Small intestine (tissue), 7 donors: ENCODE results near the gene MARK3. TPM values are rescaled to one million over a fixed set of nuclear protein-coding genes. Genes with fewer than 3 reads are reported as not detected.

ENCODE experiments used
- DNase-seq, 2 donors: peaks; one replicate each; pipeline versions ENCODE4 v3.0.0 to v3.0.0-alpha.2; 2013
- FAIRE-seq: peaks from 2 replicates; lab custom pipeline; 2012; peaks lifted over from hg19 to GRCh38; lab: Jason Lieb, UNC
- H3K27ac ChIP-seq, 3 donors: one replicate each; pipeline ENCODE4 v1.5.1; 2013; ENCODE audit warnings: low read length in 2 of 3, mild to moderate bottlenecking in 2 of 3, control low read depth in 1 of 3, inconsistent platforms in 1 of 3, low read depth in 1 of 3, moderate library complexity in 1 of 3
- H3K27me3 ChIP-seq, 3 donors: one replicate each; pipeline ENCODE4 v1.6.1; 2013; ENCODE audit warnings: low read length in 3 of 3, inconsistent platforms in 1 of 3; ENCODE audit not compliant: control insufficient read depth in 3 of 3, insufficient read depth in 3 of 3
- H3K36me3 ChIP-seq, 3 donors: one replicate each; pipeline ENCODE4 v1.6.1; 2013; ENCODE audit warnings: low read length in 3 of 3, inconsistent platforms in 1 of 3, low read depth in 1 of 3, mild to moderate bottlenecking in 1 of 3, moderate library complexity in 1 of 3; ENCODE audit not compliant: control insufficient read depth in 3 of 3, insufficient read depth in 2 of 3
- H3K4me1 ChIP-seq, 3 donors: one replicate each; pipeline ENCODE4 v1.6.1; 2013; ENCODE audit warnings: low read length in 2 of 3, inconsistent platforms in 1 of 3, low read depth in 1 of 3, mild to moderate bottlenecking in 1 of 3, moderate library complexity in 1 of 3; ENCODE audit not compliant: control insufficient read depth in 3 of 3, insufficient read depth in 2 of 3
- H3K4me3 ChIP-seq, 3 donors: one replicate each; pipeline ENCODE4 v1.5.1; 2013; ENCODE audit warnings: low read length in 3 of 3, control low read depth in 1 of 3, inconsistent platforms in 1 of 3, low read depth in 1 of 3, mild to moderate bottlenecking in 1 of 3, moderate library complexity in 1 of 3
- H3K9me3 ChIP-seq, 2 donors: one replicate each; pipeline ENCODE4 v1.6.1; 2013; ENCODE audit warnings: low read depth in 1 of 2, low read length in 1 of 2; ENCODE audit not compliant: control insufficient read depth in 2 of 2, insufficient read depth in 1 of 2
- WGBS, 3 donors: extraction: QIAGEN DNeasy Blood & Tissue Kit; methylation state at CpG; one replicate each; pipeline ENCODE4 v1.1.7; 2013; 5-methylcytosine and 5-hydroxymethylcytosine counted together
- polyA plus RNA-seq, 4 donors: library from polyadenylated mRNA; stranded (reverse) in 3 of 4; unstranded in 1 of 4; fragments of 200-250 nt in 3 of 4; fragments of 120-200 nt in 1 of 4; gene quantifications; one replicate each; pipeline versions ENCODE4 v1.2.1 to v1.2.3, GENCODE V29; 2013
- donor health status: healthy with polysubstance abuse.
- donor health status: control.
- donor health status: control.
- donor health status: Bipolar disorder and iron deficiency.
- donor health status: healthy.

The MARK3 gene
- polyA plus RNA-seq, 4 donors, result 37.7 to 67.8 (median 60.6) TPM

DNA sequence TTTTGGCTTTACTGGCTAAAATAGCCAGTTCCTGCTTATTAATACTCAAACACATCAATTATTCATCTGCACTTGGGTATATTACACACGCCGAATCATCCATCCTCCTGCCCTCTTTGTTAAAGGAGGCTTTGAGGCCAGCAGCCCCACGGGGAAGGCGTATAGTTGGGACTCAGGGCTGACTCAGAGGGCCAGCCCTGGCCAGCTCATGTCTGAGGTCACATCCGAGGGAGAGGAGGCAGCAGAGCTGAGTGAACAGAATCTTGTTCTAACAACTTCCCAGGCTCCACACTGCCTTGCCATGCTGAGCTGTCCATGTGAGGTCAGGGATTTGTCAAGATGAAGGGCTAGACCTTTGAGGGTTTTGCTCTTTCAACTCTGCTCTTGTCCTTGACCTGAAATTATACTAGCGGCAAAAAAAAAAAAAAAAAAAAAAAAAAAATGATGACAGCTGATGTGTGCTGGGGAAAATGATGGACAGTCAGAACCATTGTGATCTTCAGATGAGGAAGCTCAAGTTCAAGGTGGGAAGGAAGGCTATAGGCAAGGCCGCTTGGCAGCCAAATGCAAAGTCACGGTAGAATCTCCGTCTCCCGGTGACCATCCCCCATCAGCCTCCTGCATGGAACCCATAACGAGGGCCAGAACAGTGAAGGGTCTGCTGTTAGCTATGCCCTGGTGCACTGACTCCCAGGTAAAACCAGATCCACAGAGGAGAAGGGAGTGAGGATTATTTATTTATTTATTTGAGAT lies 12.5 kb upstream of the MARK3 start:
- FAIRE-seq, result no peak
- no peak for DNase-seq
- no peaks in the 10 kb centered on the region for H3K9me3 ChIP-seq
- H3K36me3 ChIP-seq, result no peaks in the 10 kb centered on the region
- H3K4me1 ChIP-seq, result peaks cover 0 to 3% (median 0%) of the 10 kb centered on the region in 3 donors
- no peak overlapping the region for H3K4me3 ChIP-seq
- no peak overlapping the region for H3K27ac ChIP-seq
- WGBS, 3 donors, result 71 to 78% (median 72%) methylated on average over 11 of the region's 11 CpGs
- H3K27me3 ChIP-seq, result no peaks in the 10 kb centered on the region

DNA sequence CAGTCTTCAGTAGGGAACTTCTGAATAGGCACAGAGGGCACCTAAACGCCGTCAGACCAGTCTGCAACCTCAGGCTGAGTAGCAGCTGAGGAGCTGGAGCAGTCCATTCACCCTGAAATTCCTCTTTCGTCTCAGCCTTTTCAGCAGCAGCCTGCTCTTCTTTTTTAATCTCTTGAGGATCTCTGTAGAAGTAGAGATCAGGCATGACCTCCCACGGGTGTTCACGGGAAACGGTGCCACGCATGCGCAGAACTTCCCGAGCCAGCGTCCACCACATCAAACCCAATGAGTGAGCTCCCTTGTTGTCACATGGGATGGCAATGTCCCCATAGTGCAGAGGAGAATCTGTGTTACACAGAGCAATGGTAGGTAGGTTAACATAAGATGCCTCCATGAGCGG lies 11.1 kb upstream of the MARK3 start:
- Histone ChIP-seq H3K9me3 (no peaks in the 10 kb centered on the region), H3K27ac (no peak overlapping the region), H3K4me3 (no peak overlapping the region), H3K36me3 (no peaks in the 10 kb centered on the region), H3K27me3 (no peaks in the 10 kb centered on the region), H3K4me1 (peaks cover 0 to 5% (median 0%) of the 10 kb centered on the region in 3 donors)
- WGBS, 3 donors, result 84 to 87% (median 84%) methylated on average over 11 of the region's 11 CpGs
- FAIRE-seq, result no peak
- DNase-seq, result no peak

DNA sequence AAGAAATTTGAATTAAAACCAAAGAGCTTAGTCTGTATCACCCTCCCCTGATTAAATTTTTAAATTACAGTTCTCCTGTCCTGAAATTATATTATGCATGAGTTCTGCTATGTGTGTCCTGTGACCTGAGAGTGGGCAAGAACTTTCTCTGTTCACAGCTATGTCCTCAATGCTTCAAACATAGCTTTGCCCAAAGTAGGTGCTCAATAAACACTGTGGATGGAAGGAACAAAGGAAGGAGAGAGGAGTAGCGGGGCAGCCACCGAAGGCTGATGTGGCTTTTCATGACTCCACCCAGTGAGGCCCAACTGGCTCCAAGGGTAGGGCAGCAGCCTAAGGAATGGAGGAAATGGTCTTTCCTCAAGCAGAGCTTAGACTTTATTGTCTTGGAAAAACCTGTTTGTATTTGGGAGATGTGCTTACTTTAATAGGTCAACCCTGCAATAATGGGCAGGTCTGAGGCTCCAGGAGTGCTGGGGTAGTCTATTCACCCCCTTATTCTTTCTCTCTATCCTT lies 7.6 kb upstream of the MARK3 start:
- Histone ChIP-seq H3K4me3 (no peak overlapping the region), H3K4me1 (peaks cover 0 to 5% (median 0%) of the 10 kb centered on the region in 3 donors), H3K27me3 (peaks cover 0 to 7% (median 0%) of the 10 kb centered on the region in 3 donors), H3K9me3 (no peaks in the 10 kb centered on the region), H3K36me3 (no peaks in the 10 kb centered on the region), H3K27ac (no peak overlapping the region)
- no peak for DNase-seq
- 91 to 92% (median 91%) methylated on average over 2 of the region's 2 CpGs for WGBS, 3 donors
- FAIRE-seq, result no peak

DNA sequence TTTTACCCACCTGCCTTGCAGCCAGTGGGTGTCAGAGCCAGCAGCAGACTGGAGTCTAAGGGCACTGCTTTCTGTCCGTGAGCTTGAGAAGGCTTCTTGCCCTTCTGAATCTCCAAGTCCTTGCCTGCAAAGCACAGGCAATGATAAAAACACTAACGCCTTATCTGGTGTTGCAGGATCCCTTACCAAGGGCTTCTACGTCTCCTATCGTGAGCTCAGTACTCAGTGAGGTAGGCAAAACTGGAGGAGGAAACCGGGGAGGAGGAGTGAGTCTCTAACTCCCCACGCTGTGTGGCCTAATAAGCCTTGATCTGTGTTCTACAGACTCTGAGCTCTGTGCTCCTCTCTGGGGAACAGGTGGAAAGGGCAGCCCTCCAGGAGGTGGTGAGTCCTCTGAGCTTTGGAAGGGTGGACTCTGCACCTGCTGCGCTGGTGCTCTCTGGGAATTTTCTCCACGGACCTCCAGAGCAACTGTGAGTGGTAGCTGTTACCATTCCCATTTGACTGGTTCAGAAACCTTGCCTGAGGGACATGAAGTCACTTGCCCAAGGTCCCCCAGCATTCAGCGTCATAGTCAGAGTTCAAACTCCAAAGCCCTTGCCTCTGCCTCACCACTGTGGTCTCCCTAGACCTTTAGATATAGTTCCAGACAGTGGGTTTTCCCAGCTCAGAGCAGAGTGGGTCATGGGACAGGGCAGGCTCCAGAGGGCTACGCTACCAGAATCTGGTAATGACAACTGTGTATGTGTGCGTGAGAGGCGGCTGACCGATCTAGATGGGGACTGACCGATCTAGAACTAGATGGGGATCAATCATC lies 7.0 kb upstream of the MARK3 start:
- FAIRE-seq (no peak), DNase-seq (peak; percentile 40 to 55)
- H3K27ac ChIP-seq, result no peak overlapping the region
- H3K9me3 ChIP-seq, result no peaks in the 10 kb centered on the region
- H3K27me3 ChIP-seq, result peaks cover 0 to 7% (median 0%) of the 10 kb centered on the region in 3 donors
- no peak overlapping the region for H3K4me3 ChIP-seq
- 49 to 75% (median 61%) methylated on average over 14 of the region's 14 CpGs for WGBS, 3 donors
- peaks cover 0 to 5% (median 0%) of the 10 kb centered on the region in 3 donors for H3K4me1 ChIP-seq
- no peaks in the 10 kb centered on the region for H3K36me3 ChIP-seq

DNA sequence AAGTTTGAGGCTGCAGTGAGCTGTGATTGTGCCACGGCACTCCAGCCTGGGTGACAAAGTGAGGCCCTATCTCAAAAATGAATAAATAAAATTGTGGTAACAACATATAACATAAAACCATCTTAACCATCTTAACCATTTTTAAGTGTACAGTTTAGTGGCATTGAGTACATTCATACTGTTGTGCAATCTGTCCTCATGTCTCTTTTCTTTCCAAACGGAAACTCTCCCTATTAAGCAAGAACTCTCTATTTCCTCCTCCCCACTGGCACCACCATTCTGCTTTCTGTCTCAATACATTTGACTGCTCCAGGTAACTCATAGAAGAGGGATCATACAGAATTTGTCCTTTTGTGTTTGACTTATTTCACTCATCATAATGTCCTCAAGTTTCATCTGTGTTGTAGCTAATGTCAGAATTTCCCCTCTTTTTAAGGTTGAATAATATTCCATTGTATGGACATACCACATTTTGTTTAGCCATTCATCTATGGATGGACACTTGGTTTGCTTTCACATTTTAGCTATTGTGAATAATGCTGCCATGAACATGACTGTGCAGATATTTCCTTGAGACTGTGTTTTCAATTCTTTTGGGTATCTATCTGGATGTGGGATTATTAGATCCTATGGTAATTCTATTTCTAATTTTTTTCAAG lies 4.4 kb upstream of the MARK3 start:
- Histone ChIP-seq H3K4me1 (peaks cover 0 to 8% (median 0%) of the 10 kb centered on the region in 3 donors), H3K27ac (no peak overlapping the region), H3K4me3 (no peak overlapping the region), H3K27me3 (peaks cover 0 to 9% (median 0%) of the 10 kb centered on the region in 3 donors), H3K36me3 (no peaks in the 10 kb centered on the region), H3K9me3 (no peaks in the 10 kb centered on the region)
- DNase-seq (no peak), FAIRE-seq (no peak)
- 0 to 15% (median 13%) methylated on average over 2 of the region's 2 CpGs for WGBS, 3 donors

DNA sequence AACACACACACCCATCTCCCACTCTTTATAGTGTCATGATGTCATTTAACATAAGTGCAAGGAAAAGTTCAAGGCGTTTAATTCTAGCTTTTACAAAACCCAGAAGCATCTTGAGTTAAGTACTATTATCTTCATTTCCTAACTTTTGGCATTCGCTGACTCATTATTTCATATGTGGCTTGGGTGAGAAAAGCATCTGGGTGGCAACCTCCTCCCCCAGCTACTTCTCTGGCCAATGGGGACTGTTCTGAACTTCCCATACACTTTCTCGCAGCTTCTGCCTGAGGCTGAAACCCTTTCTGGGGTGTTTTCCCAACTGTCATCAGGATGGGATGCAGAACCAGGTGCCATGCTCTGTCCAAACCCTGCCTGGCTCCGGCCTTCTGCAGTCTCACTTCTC lies 2.8 kb upstream of the MARK3 start:
- FAIRE-seq (no peak), DNase-seq (no peak)
- no peaks in the 10 kb centered on the region for H3K9me3 ChIP-seq
- 55 to 76% (median 58%) methylated on average over 4 of the region's 4 CpGs for WGBS, 3 donors
- no peak overlapping the region for H3K4me3 ChIP-seq
- peaks cover 0 to 9% (median 0%) of the 10 kb centered on the region in 3 donors for H3K27me3 ChIP-seq
- peaks cover 0 to 9% (median 0%) of the 10 kb centered on the region in 3 donors for H3K4me1 ChIP-seq
- H3K36me3 ChIP-seq, result no peaks in the 10 kb centered on the region
- no peak overlapping the region for H3K27ac ChIP-seq

DNA sequence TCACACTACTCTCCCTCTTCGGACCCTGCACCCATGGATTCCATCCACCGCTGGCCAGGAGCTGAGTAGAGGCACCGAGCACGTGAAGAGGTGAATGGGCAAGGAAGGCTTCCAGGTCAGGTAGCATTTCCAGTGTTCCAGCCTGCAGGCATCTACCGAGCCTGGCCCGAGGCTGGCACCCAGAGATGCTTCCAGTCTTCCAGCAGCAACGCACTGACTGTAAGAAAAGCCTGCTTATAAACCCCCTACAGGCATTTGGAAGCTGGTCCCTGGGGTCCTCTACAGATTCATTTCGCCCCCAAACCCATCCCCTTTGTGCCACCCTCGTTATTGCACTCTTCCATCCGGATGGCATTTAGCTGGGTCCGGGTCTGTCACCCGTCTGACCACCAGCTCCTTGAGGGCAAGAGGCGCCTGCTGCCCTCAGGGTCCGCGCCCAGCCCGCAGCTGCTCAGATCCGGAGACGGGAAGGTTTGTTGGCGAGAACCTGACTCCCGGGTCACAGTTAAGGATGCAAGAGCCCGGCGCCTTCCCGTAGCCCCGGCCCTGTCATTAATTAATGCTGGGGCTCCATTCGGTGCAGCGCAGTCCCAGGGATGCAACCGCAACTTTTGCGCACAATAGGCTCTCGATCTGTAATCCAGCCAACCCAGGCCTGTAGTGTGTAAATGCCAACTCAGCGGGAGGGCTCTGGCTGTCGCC lies 614 bp upstream of the MARK3 start:
- Histone ChIP-seq H3K4me1 (peaks cover 0 to 8% (median 4%) of the 10 kb centered on the region in 3 donors), H3K4me3 (peak overlapping the region; percentile 84 to 98 (median 92)), H3K27me3 (peaks cover 0 to 9% (median 0%) of the 10 kb centered on the region in 3 donors), H3K36me3 (no peaks in the 10 kb centered on the region), H3K9me3 (no peaks in the 10 kb centered on the region), H3K27ac (peak overlapping the region; percentile 96 to 98 (median 98))
- 10 to 12% (median 10%) methylated on average over 30 to 31 of the region's 31 CpGs for WGBS, 3 donors
- DNase-seq (no peak), FAIRE-seq (no peak)
